Inferior parietal cortex (tissue), 1 donor: Measurements from ENCODE around the gene TNNC1.

Experiments
- DNase-seq: peaks from one replicate; pipeline ENCODE4 v3.0.0-alpha.2; 2016; ENCODE audit errors: extremely low spot score

The TNNC1 gene

GRCh38 chr3:52484680-52485461 lies 31.0 kb upstream of the TNNC1 start:
- no peak for DNase-seq

DNA sequence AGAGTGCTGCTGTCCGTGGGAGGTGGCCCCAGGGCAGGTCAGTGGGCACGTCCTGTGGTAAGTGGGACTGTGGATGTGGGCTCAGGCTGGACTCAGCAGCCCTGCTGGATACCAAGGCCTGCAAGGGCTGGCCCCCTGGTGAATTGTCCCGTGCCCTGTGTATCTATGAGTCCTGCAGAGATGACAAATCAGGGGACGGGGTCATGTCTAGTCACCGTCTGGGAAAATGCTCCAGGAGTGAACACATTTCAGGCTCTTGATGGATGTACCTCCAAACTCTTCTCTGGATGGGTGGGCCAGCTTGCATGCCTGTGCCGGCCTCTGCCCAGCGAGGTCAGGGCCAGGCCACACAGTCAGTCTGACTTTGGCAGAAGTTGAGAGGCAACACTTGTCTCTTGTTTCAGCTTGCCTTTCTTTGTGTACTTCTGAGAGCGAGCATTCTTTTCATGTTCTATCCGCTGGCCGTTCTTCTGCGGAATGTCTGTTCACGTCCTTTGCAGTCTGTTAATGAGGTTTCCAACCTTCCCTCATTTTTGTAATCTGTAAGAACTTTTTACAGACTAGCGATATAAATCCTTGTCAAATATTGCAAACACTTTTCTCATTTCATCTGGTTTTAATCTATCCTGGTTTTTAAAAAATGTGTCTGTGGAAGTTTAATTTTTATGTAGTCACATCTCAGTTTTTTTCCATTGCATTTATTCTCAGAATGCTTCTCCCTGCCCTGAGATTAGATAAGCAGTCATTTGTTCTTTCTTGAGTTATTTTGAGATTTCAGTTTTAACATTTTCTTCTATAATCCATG lies 29.9 kb upstream of the TNNC1 start:
- no peak for DNase-seq

GRCh38 chr3:52483081-52483480 lies 29.2 kb upstream of the TNNC1 start:
- DNase-seq, result no peak

- no peak for DNase-seq
Measured at GRCh38 chr3:52481819-52482521, 28.1 kb upstream of the TNNC1 start.

DNA sequence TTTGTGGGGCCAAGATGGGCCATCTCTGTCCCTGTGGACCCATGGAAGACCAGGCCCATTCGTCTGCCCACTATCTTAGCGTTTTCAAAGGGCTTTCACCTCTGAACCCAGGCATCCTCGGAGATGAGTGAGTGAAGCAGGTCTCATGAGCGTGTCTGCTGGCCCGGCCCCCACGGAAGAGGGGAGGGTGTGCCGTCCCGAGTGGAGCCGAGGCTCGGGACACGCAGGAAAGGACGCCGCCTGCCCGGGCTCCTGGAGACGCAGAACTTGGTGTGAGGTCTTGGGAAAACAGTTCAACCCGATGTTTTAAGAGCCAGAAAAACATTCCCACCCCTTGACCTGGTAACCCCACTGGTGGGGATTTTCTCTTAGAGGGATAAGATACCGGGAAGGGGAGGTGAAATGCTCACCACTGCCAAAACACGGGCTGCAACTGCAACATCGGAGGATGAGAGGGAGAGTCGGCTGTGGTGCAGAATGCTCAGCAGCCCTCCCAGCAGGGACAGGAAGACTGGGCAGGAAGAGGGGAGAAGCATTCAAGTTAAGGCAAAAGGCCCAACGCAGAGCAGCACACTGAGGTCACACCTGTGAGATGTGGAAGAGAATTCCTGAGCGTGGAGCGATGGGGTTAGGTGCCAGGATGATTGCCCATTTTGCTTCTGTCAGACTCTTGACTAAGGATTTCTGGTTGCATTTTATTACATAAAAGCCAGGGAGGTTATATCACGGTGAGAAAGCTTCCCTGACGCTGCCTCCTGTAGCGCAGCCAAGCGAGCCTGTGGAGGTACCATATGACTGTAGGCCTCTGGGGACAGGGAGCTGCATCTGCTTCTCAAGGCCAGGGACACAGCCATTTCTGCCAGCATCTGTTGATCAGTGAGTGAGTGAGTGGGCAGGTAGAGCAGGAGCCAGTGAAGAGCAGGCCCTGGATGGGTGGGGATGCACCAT lies 27.2 kb upstream of the TNNC1 start:
- peak; percentile 42 for DNase-seq

DNA sequence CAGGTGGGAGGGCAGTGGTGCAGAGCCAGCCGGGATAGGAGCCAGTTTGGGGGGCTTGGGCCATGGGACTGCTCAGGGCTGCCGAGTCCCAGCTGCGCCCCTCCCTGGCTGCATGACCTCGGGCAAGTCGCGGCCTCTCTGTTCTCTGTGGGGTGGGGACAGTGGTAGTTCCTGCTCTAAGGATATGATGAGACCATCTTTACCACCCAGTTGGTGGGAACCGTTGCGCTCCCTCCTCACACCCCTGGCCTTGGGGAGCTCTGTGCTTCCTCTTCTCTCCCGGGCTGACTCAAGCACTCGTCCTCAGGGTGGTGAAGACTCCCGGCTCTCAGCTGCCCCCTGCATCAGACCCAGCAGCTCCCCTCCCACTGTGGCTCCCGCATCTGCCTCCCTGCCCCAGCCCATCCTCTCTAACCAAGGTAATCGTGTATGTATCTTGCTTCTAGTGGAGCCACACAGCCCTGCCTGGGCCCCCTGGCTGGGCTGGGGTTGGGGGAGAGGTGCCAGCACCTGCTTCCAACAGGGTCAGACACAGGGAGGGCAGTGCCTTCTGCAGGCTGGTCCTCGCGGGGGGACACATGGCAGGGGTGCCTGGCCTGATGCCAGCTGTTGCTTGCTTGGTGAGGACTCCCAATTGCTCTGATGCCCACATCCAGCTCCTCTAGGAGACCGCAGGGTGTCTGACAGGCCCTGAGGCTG lies 26.2 kb upstream of the TNNC1 start:
- DNase-seq, result no peak

GRCh38 chr3:52479037-52479876 lies 25.4 kb upstream of the TNNC1 start:
- DNase-seq, result no peak

DNA sequence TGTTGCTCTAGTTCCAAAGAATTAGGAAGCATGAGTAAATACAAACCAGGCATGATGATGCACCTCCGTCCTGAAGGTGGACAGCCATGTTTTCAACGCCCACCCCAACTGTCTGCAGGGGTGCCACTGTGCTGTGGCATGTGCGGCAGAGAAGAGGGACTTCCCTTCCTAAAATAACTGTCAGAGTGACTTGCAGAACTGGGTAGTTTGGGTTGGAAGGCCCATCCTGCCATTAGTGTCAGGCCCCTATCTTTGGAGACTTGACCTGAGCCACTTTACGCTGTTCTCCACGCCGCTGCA lies 23.9 kb upstream of the TNNC1 start:
- no peak for DNase-seq

DNA sequence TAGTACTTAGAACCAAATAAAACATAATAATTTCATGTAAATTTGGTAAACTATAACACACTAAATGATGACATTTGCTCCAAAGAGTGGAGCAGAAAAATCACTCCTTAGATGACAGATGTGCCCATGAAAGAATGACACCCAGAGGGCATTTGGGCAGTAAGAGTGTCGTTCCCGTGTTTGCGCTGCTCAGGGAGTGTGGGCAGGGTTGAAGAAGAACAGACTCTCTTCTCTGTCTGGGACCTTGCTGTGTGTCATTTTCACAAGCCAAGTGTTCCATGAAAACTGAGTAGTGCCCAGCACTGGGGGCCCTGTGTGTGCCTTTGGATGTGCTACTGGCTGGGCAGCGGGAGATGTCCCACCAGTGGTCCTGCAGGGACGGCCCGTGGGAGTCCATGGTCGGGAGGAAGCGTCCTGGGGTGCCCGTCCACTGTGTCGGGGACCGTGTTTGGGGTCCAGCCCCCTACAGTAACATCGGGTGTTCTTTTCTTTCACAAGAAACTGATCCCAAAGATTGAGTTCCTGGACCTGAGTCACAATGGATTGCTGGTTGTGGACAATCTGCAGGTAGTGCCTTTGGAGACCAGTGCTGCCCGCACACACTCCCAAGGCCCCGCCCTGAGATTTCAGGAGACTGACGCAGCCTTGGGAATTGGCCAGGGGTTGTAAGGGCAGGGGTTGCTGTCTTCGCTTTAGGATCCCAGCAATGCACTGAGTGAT lies 23.4 kb upstream of the TNNC1 start:
- DNase-seq, result no peak

DNA sequence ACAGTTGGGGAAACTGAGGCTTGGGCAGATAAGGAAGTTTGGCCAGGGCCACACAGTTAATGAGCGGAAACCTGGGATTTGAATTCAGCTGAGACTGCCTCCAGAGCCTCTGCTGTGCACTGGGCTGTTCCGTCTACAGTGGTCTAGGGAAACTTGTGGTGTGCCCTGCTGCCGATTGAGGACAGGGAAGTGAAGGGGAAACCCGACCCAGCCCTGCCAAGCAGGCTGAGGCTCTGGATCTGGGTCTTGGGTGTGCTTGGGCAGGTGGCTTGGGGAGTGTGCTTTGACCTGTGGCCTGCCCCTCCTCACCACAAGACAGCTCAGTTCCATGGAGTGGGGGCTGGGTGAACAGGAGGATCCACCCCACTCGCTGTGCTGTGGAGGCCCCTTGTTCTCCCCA lies 19.2 kb upstream of the TNNC1 start:
- no peak for DNase-seq

GRCh38 chr3:52472239-52473000 lies 18.6 kb upstream of the TNNC1 start:
- DNase-seq, result no peak

- DNase-seq, result peak; percentile 56
Measured at GRCh38 chr3:52471371-52472238, 17.8 kb upstream of the TNNC1 start.

GRCh38 chr3:52470920-52471319 lies 17.1 kb upstream of the TNNC1 start:
- no peak for DNase-seq

- DNase-seq, result peak; percentile 53
Measured at GRCh38 chr3:52469001-52469400, 15.2 kb upstream of the TNNC1 start.

DNA sequence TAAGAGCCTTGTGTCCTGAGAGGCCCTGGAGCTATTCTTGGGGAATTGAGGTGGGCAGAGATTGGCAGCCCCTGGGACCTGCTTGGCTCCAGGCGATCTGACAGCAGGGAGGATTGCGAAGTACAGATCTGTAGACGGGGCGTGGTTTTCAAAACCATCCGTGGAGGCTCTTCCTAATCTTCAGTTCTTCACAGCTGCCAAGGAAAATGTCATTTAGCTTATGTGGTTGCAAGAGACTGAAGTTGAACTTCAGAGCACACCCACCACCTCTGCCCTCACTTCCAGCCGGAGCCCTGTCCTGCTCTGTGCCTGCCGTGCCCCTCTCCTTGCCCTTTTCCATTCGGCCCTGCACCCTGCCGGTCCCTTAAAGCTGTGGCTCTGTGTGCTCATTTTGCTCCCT lies 14.5 kb upstream of the TNNC1 start:
- DNase-seq, result no peak

DNA sequence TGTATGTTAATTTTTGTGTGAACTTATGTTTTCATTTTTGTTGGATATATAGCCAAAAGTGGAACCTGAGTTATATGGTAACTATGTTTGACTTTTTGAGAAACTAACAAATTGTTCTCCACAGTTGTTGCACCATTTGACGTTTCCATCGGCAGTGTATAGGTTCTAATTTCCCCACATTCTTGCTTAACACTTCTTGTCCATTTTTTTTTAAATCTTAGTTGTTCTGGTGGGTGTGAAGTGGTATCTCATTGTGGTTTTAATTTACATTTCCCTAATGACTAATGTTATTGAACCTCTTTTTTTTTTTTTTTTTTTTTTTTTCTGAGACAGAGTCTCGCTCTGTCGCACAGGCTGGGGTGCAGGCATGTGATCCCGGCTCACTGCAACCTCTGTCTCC lies 9.6 kb upstream of the TNNC1 start:
- DNase-seq, result no peak

DNA sequence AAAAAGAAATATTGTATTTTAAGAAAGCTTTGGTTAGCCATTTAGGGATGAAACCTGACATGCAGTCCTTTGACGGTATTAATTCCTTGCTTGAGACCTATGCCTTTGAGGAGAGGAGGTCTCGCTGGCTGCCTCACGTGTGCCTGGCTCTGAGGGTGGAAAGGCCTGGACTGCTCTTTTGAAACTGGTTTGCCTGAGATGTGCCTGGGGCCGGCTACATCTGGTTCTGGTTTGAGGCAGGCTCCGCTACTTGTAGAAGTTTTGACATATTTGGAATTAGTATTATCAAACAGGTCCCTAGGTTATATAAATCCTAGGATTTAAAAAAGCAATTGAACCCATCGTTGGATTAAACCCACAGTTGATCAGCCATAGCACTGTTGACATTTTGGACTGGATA lies 8.0 kb upstream of the TNNC1 start:
- no peak for DNase-seq
